ENCODE results near the gene COBL. TPM values are rescaled to one million over a fixed set of nuclear protein-coding genes. Genes with fewer than 3 reads are reported as not detected.

The COBL gene
- total RNA-seq, 6 experiments from 2014 or later: not detected

GRCh38 chr7:51278797-51279196, 37.8 kb downstream of the COBL start:
- Mint-ChIP-seq H3K4me1 (ENCODE audit: low read depth) (no peaks in the 10 kb centered on the region), H3K9me3 (no peaks in the 10 kb centered on the region; the same call in 1 of the 2 replicates), H3K36me3 (ENCODE audit: low read depth) (no peaks in the 10 kb centered on the region), H3K27me3 (ENCODE audit: insufficient read depth) (peaks cover 7% of the 10 kb centered on the region), H3K4me3 (no peak overlapping the region), H3K27ac (no peak overlapping the region)
- DNase-seq: no peak
- TF ChIP-seq CTCF (IDR thresholded peaks at IDR 0.05): no peak

- Mint-ChIP-seq H3K27ac (no peak overlapping the region), H3K36me3 (ENCODE audit: low read depth) (no peaks in the 10 kb centered on the region), H3K4me3 (no peak overlapping the region), H3K4me1 (ENCODE audit: low read depth) (no peaks in the 10 kb centered on the region), H3K27me3 (ENCODE audit: insufficient read depth) (peaks cover 7% of the 10 kb centered on the region), H3K9me3 (no peaks in the 10 kb centered on the region; the same call in 1 of the 2 replicates)
- no peak for DNase-seq
- no peak for TF ChIP-seq CTCF (IDR thresholded peaks at IDR 0.05)
Measured at GRCh38 chr7:51276967-51277366, 39.6 kb downstream of the COBL start.

GRCh38 chr7:51276091-51276605, 40.5 kb downstream of the COBL start:
- Mint-ChIP-seq H3K27me3 (ENCODE audit: insufficient read depth) (peaks cover 7% of the 10 kb centered on the region), H3K4me3 (no peak overlapping the region), H3K9me3 (no peaks in the 10 kb centered on the region; the same call in 1 of the 2 replicates), H3K36me3 (ENCODE audit: low read depth) (no peaks in the 10 kb centered on the region), H3K4me1 (ENCODE audit: low read depth) (no peaks in the 10 kb centered on the region), H3K27ac (no peak overlapping the region)
- no peak for TF ChIP-seq CTCF (IDR thresholded peaks at IDR 0.05)
- DNase-seq: no peak

GRCh38 chr7:51275532-51275931, 41.1 kb downstream of the COBL start:
- Mint-ChIP-seq H3K27me3 (ENCODE audit: insufficient read depth) (peaks cover 7% of the 10 kb centered on the region), H3K27ac (no peak overlapping the region), H3K9me3 (no peaks in the 10 kb centered on the region; the same call in 1 of the 2 replicates), H3K4me3 (no peak overlapping the region), H3K4me1 (ENCODE audit: low read depth) (no peaks in the 10 kb centered on the region), H3K36me3 (ENCODE audit: low read depth) (no peaks in the 10 kb centered on the region)
- TF ChIP-seq CTCF (IDR thresholded peaks at IDR 0.05): no peak
- no peak for DNase-seq

GRCh38 chr7:51274955-51275354, 41.7 kb downstream of the COBL start:
- no peak for TF ChIP-seq CTCF (IDR thresholded peaks at IDR 0.05)
- Mint-ChIP-seq H3K27me3 (ENCODE audit: insufficient read depth) (peaks cover 7% of the 10 kb centered on the region), H3K36me3 (ENCODE audit: low read depth) (no peaks in the 10 kb centered on the region), H3K4me1 (ENCODE audit: low read depth) (no peaks in the 10 kb centered on the region), H3K9me3 (no peaks in the 10 kb centered on the region; the same call in 1 of the 2 replicates), H3K27ac (no peak overlapping the region), H3K4me3 (no peak overlapping the region)
- no peak for DNase-seq

GRCh38 chr7:51274001-51274400, 42.6 kb downstream of the COBL start:
- H3K27ac Mint-ChIP-seq: no peak overlapping the region
- no peak for DNase-seq
- no peaks in the 10 kb centered on the region for H3K36me3 Mint-ChIP-seq (ENCODE audit: low read depth)
- no peak overlapping the region for H3K4me3 Mint-ChIP-seq
- peaks cover 7% of the 10 kb centered on the region for H3K27me3 Mint-ChIP-seq (ENCODE audit: insufficient read depth)
- TF ChIP-seq CTCF (IDR thresholded peaks at IDR 0.05): no peak
- no peaks in the 10 kb centered on the region for H3K4me1 Mint-ChIP-seq (ENCODE audit: low read depth)
- no peaks in the 10 kb centered on the region; the same call in 1 of the 2 replicates for H3K9me3 Mint-ChIP-seq

Data from HFFc6 (cell line).